Upper lobe of left lung (tissue), 6 donors: ENCODE results near the gene TOX2. TPM values are rescaled to one million over a fixed set of nuclear protein-coding genes. Genes with fewer than 3 reads are reported as not detected.

Experiments
- ATAC-seq, 2 donors: fragments of 200-7000 bp; cut with Tn5 transposase; one replicate each; pipeline ENCODE4 v1.9.1; 2022; ENCODE audit warnings: mild to moderate bottlenecking in 2 of 2, moderate library complexity in 2 of 2; ENCODE audit not compliant: low FRiP score in 2 of 2
- DNase-seq, 2 donors: peaks; one replicate each; pipeline ENCODE4 v3.0.0-alpha.2; 2019 to 2020
- H3K27ac ChIP-seq, 4 donors: fragments of 200-600 bp; sonication (generic); one replicate each; pipeline ENCODE4 v1.5.1; 2016 to 2019
- H3K27me3 ChIP-seq, 4 donors: fragments of 200-600 bp; sonication (generic); one replicate each; pipeline ENCODE4 v1.5.1; 2017 to 2019
- H3K36me3 ChIP-seq, 4 donors: fragments of 200-600 bp; sonication (generic); one replicate each; pipeline ENCODE4 v1.5.1; 2016 to 2019
- H3K4me1 ChIP-seq, 4 donors: fragments of 200-600 bp; sonication (generic); one replicate each; pipeline ENCODE4 v1.5.1; 2018 to 2019
- H3K4me3 ChIP-seq, 4 donors: fragments of 200-600 bp; sonication (generic); one replicate each; pipeline ENCODE4 v1.5.1; 2017 to 2019; ENCODE audit warnings: mild to moderate bottlenecking in 2 of 4, moderate library complexity in 1 of 4
- H3K9me3 ChIP-seq, 4 donors: fragments of 200-600 bp; sonication (generic); one replicate each; pipeline ENCODE4 v1.5.1; 2018 to 2019
- EP300 ChIP-seq, 4 donors: sonication (generic); formaldehyde crosslinking; IDR thresholded peaks; one replicate each; pipeline ENCODE4 v1.5.1; 2017; ENCODE audit warnings: antibody characterized with exemption in 4 of 4, control low read depth in 2 of 4
- POLR2A ChIP-seq, 4 donors: fragments of 450-650 bp; IDR thresholded peaks; one replicate each; pipeline ENCODE4 v1.5.1; 2016 to 2017; ENCODE audit warnings: antibody characterized with exemption in 4 of 4, mild to moderate bottlenecking in 2 of 4
- POLR2AphosphoS5 ChIP-seq, 2 donors: sonication (generic); formaldehyde crosslinking; IDR thresholded peaks; one replicate each; pipeline ENCODE4 v1.5.1; 2017; ENCODE audit warnings: antibody characterized with exemption in 2 of 2
- WGBS, 2 donors: methylation state at CpG; one replicate each; pipeline ENCODE4 v1.1.5; 2017 to 2018; 5-methylcytosine and 5-hydroxymethylcytosine counted together
- total RNA-seq, 6 donors: library from RNA; depleted of rRNA in 4 of 6; stranded (reverse); fragments of >200 nt in 4 of 6; gene quantifications; one replicate each; pipeline versions ENCODE4 v1.1.0 to v1.2.1, GENCODE V29; 2016 to 2021
- TF ChIP-seq, protein P1 (sequence below), 6 experiments: fragments of 450-650 bp in 4 of 6; fragments of 200-600 bp in 2 of 6; sonication (generic) in 2 of 6; IDR thresholded peaks; one replicate each; pipeline ENCODE4 v1.5.1; 2016 to 2019; ENCODE audit warnings: antibody characterized with exemption in 6 of 6
- donor health status: DM: no; HTN: no; CAD: no; lungs with moderate emphysema.
- donor health status: DM: no; HTN: yes; CAD: no; lungs with severe emphysema.

The TOX2 gene
- total RNA-seq, 6 donors from 2014 or later: 7.2 to 29.3 (median 23.7) TPM

DNA sequence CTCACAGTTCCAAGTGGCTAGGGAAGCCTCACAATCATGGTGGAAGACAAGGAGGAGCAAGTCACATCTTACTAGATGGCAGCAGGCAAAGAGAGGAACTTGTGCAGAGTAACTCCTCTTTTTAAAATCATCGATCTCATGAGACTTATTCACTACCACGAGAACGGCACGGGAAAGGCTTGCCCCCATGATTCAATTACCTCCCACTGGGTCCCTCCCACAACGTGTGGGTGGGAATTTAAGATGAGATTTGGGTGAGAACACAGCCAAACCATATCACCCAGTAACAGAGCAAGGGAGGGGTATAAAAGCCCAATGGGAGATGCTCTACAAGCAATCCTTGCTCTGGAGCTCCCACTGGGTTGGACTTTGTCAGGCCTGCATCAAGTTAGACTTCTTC, 192.0 kb downstream of the TOX2 start:
- Histone ChIP-seq H3K4me3 (no peak overlapping the region), H3K27me3 (no peaks in the 10 kb centered on the region), H3K4me1 (no peaks in the 10 kb centered on the region), H3K27ac (no peak overlapping the region), H3K9me3 (peaks cover 0 to 9% (median 0%) of the 10 kb centered on the region in 4 donors), H3K36me3 (no peaks in the 10 kb centered on the region)
- DNase-seq (no peak), ATAC-seq (no peak)
- TF ChIP-seq EP300 (IDR thresholded peaks at IDR 0.05): no peak
- TF ChIP-seq, protein P1, sequence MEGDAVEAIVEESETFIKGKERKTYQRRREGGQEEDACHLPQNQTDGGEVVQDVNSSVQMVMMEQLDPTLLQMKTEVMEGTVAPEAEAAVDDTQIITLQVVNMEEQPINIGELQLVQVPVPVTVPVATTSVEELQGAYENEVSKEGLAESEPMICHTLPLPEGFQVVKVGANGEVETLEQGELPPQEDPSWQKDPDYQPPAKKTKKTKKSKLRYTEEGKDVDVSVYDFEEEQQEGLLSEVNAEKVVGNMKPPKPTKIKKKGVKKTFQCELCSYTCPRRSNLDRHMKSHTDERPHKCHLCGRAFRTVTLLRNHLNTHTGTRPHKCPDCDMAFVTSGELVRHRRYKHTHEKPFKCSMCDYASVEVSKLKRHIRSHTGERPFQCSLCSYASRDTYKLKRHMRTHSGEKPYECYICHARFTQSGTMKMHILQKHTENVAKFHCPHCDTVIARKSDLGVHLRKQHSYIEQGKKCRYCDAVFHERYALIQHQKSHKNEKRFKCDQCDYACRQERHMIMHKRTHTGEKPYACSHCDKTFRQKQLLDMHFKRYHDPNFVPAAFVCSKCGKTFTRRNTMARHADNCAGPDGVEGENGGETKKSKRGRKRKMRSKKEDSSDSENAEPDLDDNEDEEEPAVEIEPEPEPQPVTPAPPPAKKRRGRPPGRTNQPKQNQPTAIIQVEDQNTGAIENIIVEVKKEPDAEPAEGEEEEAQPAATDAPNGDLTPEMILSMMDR (IDR thresholded peaks at IDR 0.05): no peak
- 73 to 83% methylated on average over 5 of the region's 5 CpGs for WGBS, 2 donors

DNA sequence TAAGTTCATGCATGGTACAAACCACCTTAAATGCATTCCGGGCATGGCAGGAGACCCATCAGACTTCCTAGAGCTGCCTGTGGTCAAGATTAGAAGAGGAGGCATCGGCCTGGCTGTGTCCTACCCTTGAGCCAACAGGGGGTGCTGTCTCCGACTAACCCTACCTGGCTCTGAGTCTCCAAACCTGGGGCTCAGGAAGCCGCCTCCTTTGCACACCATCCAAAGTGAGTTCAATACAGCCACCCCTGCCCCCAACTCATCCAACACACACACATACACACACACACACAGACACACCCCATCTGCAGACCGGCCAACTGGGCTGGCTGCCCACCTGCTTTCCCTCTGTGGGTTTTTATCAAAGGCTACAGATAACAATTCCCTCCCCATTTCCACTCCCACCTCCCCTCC, 195.3 kb downstream of the TOX2 start:
- no peak overlapping the region for H3K4me3 ChIP-seq
- WGBS, 2 donors: 37 to 39% methylated on average over 3 to 5 of the region's 5 CpGs
- no peaks in the 10 kb centered on the region for H3K27me3 ChIP-seq
- peaks cover 0 to 3% (median 0%) of the 10 kb centered on the region in 4 donors for H3K9me3 ChIP-seq
- no peaks in the 10 kb centered on the region for H3K36me3 ChIP-seq
- no peaks in the 10 kb centered on the region for H3K4me1 ChIP-seq
- TF ChIP-seq EP300 (IDR thresholded peaks at IDR 0.05) (no peak), POLR2A (IDR thresholded peaks at IDR 0.05) (no peak), POLR2AphosphoS5 (IDR thresholded peaks at IDR 0.05) (no peak)
- TF ChIP-seq, protein P1 (IDR thresholded peaks at IDR 0.05): no peak
- DNase-seq: no peak
- H3K27ac ChIP-seq: no peak overlapping the region
- ATAC-seq: no peak

DNA sequence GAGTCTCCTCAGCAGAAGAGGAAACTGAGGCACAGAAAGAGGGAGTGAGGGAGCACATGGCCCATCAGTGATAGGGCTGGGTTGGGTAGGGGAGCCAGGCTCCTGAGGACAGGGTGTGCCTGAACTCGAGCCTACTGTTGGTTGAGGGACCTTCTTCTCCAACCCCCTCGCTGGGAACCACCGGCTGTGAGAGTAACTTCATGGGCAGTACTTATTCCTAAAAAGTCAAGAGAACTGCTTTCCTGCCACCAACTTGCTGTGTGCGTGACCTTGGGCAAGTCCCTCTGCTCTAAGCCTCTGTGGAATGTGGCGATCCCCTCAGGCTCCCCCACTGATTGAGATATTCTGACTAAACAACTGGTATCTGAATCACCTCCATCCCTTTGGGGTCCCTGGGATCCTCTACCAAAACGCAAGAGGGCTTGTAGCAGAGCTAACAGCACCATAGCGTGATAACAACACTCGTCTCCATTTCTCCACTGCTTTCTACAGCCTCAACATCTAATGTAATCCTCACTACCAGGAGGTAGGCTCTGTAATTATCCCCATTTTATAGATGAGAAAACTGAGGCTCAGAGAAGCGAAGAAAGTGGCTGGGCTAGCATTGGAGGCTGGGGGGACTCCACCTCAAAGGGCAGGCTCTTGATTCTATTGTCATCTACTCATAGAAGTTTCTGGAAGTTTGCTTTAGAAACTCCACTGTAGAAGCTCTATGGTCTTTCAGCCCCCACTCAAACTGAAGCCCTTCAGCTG, 196.3 kb downstream of the TOX2 start:
- peaks cover 0 to 3% (median 0%) of the 10 kb centered on the region in 4 donors for H3K9me3 ChIP-seq
- no peaks in the 10 kb centered on the region for H3K36me3 ChIP-seq
- WGBS, 2 donors: 61 to 91% methylated on average over 7 to 9 of the region's 9 CpGs
- no peak overlapping the region for H3K4me3 ChIP-seq
- DNase-seq (no peak), ATAC-seq (no peak)
- H3K27me3 ChIP-seq: peaks cover 0 to 10% (median 2%) of the 10 kb centered on the region in 4 donors
- no peak overlapping the region for H3K27ac ChIP-seq
- H3K4me1 ChIP-seq: no peaks in the 10 kb centered on the region
- TF ChIP-seq POLR2AphosphoS5 (IDR thresholded peaks at IDR 0.05): no peak
- no peak for TF ChIP-seq EP300 (IDR thresholded peaks at IDR 0.05)
- TF ChIP-seq, protein P1 (IDR thresholded peaks at IDR 0.05): no peak
- no peak for TF ChIP-seq POLR2A (IDR thresholded peaks at IDR 0.05)

DNA sequence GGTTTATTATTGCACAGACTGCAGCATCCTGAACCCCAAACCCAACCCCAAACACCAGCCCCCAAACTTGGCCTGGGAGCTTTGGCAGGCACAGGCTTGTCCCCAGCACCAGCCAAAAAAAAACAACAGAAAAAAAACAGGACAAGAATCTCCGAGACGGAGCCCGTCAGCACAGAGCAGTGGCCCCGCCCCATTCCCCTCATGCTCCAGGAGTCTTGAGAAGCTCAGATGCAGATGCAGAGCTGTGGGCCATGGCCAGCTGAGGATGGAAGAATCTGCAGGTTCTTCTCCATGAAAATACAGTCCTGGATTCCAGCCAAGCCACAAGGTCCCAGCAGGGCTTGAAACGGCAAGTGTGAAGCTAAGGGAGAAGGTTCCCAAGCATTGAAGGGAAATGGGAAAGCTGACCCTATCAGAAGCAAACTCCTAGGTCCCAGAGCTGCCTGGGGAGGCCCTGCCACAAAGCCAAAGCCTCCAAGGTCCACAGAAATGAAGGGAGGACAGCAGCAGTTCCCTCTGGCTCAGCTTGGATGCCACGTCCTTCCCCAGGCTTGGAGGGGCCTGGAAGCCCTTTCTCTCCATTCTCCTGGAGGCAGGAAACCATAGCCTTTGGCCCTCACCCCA, 197.2 kb downstream of the TOX2 start:
- no peak for ATAC-seq
- no peak overlapping the region for H3K27ac ChIP-seq
- H3K36me3 ChIP-seq: no peaks in the 10 kb centered on the region
- WGBS, 2 donors: 33 to 44% methylated on average over 5 to 6 of the region's 6 CpGs
- no peak for DNase-seq
- TF ChIP-seq POLR2A (IDR thresholded peaks at IDR 0.05) (no peak), EP300 (IDR thresholded peaks at IDR 0.05) (no peak), POLR2AphosphoS5 (IDR thresholded peaks at IDR 0.05) (no peak)
- TF ChIP-seq, protein P1 (IDR thresholded peaks at IDR 0.05): no peak
- H3K4me3 ChIP-seq: no peak overlapping the region
- peaks cover 0 to 14% (median 4%) of the 10 kb centered on the region in 4 donors for H3K27me3 ChIP-seq
- peaks cover 0 to 3% (median 0%) of the 10 kb centered on the region in 4 donors for H3K9me3 ChIP-seq
- no peaks in the 10 kb centered on the region for H3K4me1 ChIP-seq
